OCI-LY3 (cell line): Measurements from ENCODE around the gene TLCD1.

Source experiments
- CTCF ChIP-seq: fragments of 200-600, 300-600 bp; sonication (generic); IDR thresholded peaks from 2 replicates; pipeline ENCODE4 v1.5.1; 2014; ENCODE audit warnings: antibody characterized with exemption, low read length, low read depth
- EZH2phosphoT487 ChIP-seq: fragments of 200-600 bp; shearing (Covaris generic); IDR thresholded peaks from 2 replicates; pipeline ENCODE4 v1.6.1; 2018; ENCODE audit warnings: antibody characterized with exemption, mixed run types, low read depth

- TF ChIP-seq CTCF (no peak), EZH2phosphoT487 (no peak)
Observed at GRCh38 chr17:28716740-28717577, 9.1 kb downstream of the TLCD1 start.
